Panc1 (cell line): ENCODE results near the gene KCNH1. TPM values are rescaled to one million over a fixed set of nuclear protein-coding genes. Genes with fewer than 3 reads are reported as not detected.

Experiments
- ATAC-seq: fragments of 200-7000 bp; cut with Tn5 transposase; 2 replicates; pipeline ENCODE4 v1.9.1; 2020; ENCODE audit warnings: mild to moderate bottlenecking, moderate library complexity
- BruUV-seq: library from RNA; stranded (reverse); fragments of 400-500 nt; replicated peaks from 2 replicates; lab custom pipeline; 2021; lab: Mats Ljungman, UMichigan
- CTCF ChIA-PET: fragments of 300-600 bp; sonication (Branson Sonifier 250); formaldehyde crosslinking; loops from one replicate; lab custom pipeline; 2022; ENCODE audit warnings: antibody characterized with exemption; lab: Charles Lee
- POLR2A ChIA-PET: fragments of 300-600 bp; sonication (Branson Sonifier 250); formaldehyde crosslinking; loops from one replicate; lab custom pipeline; 2022; ENCODE audit warnings: antibody characterized with exemption; lab: Charles Lee
- DNase-seq: peaks from one replicate; pipeline ENCODE4 v3.0.0-alpha.2; 2010; ENCODE audit warnings: low read depth, low spot score
- H3K27ac ChIP-seq: 2 replicates; pipeline ENCODE4 v1.5.1; 2011; ENCODE audit warnings: mild to moderate bottlenecking, low read length, inconsistent platforms
- H3K27me3 ChIP-seq: fragments of 200-500 bp; sonication (Bioruptor generic); 2 replicates; pipeline ENCODE4 v1.6.0; 2014; ENCODE audit warnings: low read length, inconsistent platforms; ENCODE audit not compliant: control insufficient read depth, insufficient read depth
- H3K36me3 ChIP-seq: fragments of 200-500 bp; sonication (Bioruptor generic); 2 replicates; pipeline ENCODE4 v1.5.1; 2014; ENCODE audit warnings: inconsistent platforms, mild to moderate bottlenecking, low read length, moderate library complexity; ENCODE audit not compliant: control insufficient read depth, insufficient read depth
- H3K4me1 ChIP-seq: 2 replicates; pipeline ENCODE4 v1.5.1; 2011; ENCODE audit warnings: inconsistent platforms, mild to moderate bottlenecking, low read length, moderate library complexity; ENCODE audit not compliant: control insufficient read depth, insufficient read depth
- H3K4me3 ChIP-seq, 2 experiments: 2 replicates each; pipeline ENCODE4 v1.5.1; 2011 to 2012; ENCODE audit warnings: low read depth in 2 of 2, low read length in 2 of 2, mild to moderate bottlenecking in 2 of 2, inconsistent platforms in 1 of 2, moderate library complexity in 1 of 2
- H3K9me3 ChIP-seq: fragments of 200-500 bp; sonication (Bioruptor generic); 2 replicates; pipeline ENCODE4 v1.5.1; 2014; ENCODE audit warnings: low read depth, mild to moderate bottlenecking, inconsistent platforms, low read length, moderate library complexity; ENCODE audit not compliant: control insufficient read depth, insufficient read depth
- POLR2AphosphoS5 ChIP-seq: IDR thresholded peaks from 2 replicates; pipeline ENCODE4 v1.6.1; 2012; ENCODE audit warnings: mild to moderate bottlenecking, low read depth, low read length, moderate library complexity
- SIN3A ChIP-seq: IDR thresholded peaks from 2 replicates; pipeline ENCODE4 v1.6.1; 2012; ENCODE audit warnings: low read depth, mild to moderate bottlenecking, low read length, moderate library complexity, borderline replicate concordance; ENCODE audit not compliant: insufficient read depth
- TCF7L2 ChIP-seq: IDR thresholded peaks from 2 replicates; pipeline ENCODE4 v1.6.1; 2011; ENCODE audit warnings: mild to moderate bottlenecking, low read depth, low read length, inconsistent platforms
- in situ Hi-C: cut with HindIII; loops from 2 replicates; pipeline ENCODE4 v1.10.0; 2016; ENCODE audit warnings: low sequenced_read_pairs, low pct_unique_long_range_greater_than_20kb
- intact Hi-C: fragments of 100-400 bp; cut with micrococcal nuclease; formaldehyde crosslinking; loops from one replicate; pipeline ENCODE4 v1.10.0; 2022; ENCODE audit not compliant: unreplicated experiment
- total RNA-seq: library from RNA; stranded (reverse); gene quantifications from one replicate; pipeline ENCODE4 v1.2.1, GENCODE V29; 2021; ENCODE audit not compliant: unreplicated experiment
- TF ChIP-seq, protein P1 (sequence below), 2 experiments: IDR thresholded peaks; 2 replicates each; pipeline ENCODE4 v1.6.1; 2011 to 2012; ENCODE audit warnings: low read depth in 2 of 2, control low read depth in 1 of 2, low read length in 1 of 2, mild to moderate bottlenecking in 1 of 2, moderate library complexity in 1 of 2; ENCODE audit not compliant: insufficient read depth in 1 of 2
- TF ChIP-seq, protein P2 (sequence below): fragments of 450-650 bp; IDR thresholded peaks from 2 replicates; pipeline ENCODE4 v1.5.1; 2017; ENCODE audit warnings: mild to moderate bottlenecking

KCNH1 gene
- total RNA-seq, 1 experiment from 2014 or later, result not detected

DNA sequence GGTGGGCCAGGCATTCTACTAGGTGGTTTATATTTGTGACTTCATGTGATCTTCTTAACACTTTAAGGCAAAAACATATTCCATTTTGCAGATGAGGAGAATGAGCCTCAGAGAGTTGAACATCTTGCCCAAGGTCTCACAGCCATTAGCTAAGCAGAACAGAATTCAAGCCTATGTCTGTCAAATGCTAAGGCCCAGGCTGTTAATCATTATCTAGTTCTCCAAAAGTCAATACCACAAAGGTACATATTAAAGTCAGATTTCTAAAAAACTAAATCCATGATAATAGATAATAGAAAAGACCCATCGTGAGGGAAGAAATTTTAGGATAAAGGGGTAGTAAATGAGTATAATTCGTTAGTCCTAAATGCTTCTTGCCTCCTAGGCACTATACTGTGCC is 234.3 kb downstream of the KCNH1 start:
- Histone ChIP-seq H3K27me3 (no peaks in the 10 kb centered on the region), H3K27ac (no peak overlapping the region), H3K4me1 (no peaks in the 10 kb centered on the region), H3K4me3 (no peak overlapping the region), H3K36me3 (no peaks in the 10 kb centered on the region), H3K9me3 (no peaks in the 10 kb centered on the region)
- TF ChIP-seq, protein P1, sequence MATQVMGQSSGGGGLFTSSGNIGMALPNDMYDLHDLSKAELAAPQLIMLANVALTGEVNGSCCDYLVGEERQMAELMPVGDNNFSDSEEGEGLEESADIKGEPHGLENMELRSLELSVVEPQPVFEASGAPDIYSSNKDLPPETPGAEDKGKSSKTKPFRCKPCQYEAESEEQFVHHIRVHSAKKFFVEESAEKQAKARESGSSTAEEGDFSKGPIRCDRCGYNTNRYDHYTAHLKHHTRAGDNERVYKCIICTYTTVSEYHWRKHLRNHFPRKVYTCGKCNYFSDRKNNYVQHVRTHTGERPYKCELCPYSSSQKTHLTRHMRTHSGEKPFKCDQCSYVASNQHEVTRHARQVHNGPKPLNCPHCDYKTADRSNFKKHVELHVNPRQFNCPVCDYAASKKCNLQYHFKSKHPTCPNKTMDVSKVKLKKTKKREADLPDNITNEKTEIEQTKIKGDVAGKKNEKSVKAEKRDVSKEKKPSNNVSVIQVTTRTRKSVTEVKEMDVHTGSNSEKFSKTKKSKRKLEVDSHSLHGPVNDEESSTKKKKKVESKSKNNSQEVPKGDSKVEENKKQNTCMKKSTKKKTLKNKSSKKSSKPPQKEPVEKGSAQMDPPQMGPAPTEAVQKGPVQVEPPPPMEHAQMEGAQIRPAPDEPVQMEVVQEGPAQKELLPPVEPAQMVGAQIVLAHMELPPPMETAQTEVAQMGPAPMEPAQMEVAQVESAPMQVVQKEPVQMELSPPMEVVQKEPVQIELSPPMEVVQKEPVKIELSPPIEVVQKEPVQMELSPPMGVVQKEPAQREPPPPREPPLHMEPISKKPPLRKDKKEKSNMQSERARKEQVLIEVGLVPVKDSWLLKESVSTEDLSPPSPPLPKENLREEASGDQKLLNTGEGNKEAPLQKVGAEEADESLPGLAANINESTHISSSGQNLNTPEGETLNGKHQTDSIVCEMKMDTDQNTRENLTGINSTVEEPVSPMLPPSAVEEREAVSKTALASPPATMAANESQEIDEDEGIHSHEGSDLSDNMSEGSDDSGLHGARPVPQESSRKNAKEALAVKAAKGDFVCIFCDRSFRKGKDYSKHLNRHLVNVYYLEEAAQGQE (IDR thresholded peaks at IDR 0.05; ENCODE audit: insufficient read depth in 1 of 2, low read depth in 2 of 2, low read length in 1 of 2), result no peak
- TF ChIP-seq TCF7L2 (no peak), POLR2AphosphoS5 (no peak), SIN3A (no peak)
- TF ChIP-seq, protein P2, sequence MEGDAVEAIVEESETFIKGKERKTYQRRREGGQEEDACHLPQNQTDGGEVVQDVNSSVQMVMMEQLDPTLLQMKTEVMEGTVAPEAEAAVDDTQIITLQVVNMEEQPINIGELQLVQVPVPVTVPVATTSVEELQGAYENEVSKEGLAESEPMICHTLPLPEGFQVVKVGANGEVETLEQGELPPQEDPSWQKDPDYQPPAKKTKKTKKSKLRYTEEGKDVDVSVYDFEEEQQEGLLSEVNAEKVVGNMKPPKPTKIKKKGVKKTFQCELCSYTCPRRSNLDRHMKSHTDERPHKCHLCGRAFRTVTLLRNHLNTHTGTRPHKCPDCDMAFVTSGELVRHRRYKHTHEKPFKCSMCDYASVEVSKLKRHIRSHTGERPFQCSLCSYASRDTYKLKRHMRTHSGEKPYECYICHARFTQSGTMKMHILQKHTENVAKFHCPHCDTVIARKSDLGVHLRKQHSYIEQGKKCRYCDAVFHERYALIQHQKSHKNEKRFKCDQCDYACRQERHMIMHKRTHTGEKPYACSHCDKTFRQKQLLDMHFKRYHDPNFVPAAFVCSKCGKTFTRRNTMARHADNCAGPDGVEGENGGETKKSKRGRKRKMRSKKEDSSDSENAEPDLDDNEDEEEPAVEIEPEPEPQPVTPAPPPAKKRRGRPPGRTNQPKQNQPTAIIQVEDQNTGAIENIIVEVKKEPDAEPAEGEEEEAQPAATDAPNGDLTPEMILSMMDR, result no peak
- no peak for DNase-seq
- ATAC-seq, result no peak
- intact Hi-C loops (no loop called here), in situ Hi-C loops (no loop called here)
- no TSS peak for BruUV-seq
- ChIA-PET CTCF (no interaction called here), POLR2A (no interaction called here)

DNA sequence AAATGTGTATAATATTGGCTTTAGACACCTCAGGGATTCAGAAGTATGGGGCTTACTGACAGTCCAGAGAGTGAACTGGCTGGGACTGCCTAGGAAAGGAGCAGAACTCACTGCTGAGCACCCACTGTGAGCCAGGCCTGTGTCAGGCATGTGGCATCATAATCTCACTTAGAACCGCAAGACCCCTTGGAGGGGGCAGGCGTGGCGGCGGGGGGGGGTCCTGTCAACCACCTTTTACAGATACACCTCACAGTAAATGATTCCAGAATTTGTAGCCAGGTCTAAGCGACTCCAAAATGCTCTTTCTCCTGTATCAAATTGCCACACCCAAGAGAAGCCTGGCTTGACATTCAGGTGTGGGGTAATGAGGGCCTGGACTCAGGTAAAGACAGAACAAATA is 235.5 kb downstream of the KCNH1 start:
- H3K4me3 ChIP-seq, result no peak overlapping the region
- CTCF ChIA-PET, result no interaction called here
- no peaks in the 10 kb centered on the region for H3K36me3 ChIP-seq
- BruUV-seq, result no TSS peak
- H3K27me3 ChIP-seq, result no peaks in the 10 kb centered on the region
- POLR2A ChIA-PET, result no interaction called here
- no peak overlapping the region for H3K27ac ChIP-seq
- no peaks in the 10 kb centered on the region for H3K4me1 ChIP-seq
- no peak for DNase-seq
- intact Hi-C loops (no loop called here), in situ Hi-C loops (no loop called here)
- ATAC-seq, result no peak
- no peaks in the 10 kb centered on the region for H3K9me3 ChIP-seq
- TF ChIP-seq, protein P2, result no peak
- TF ChIP-seq POLR2AphosphoS5 (no peak), TCF7L2 (no peak), SIN3A (no peak)
- TF ChIP-seq, protein P1 (IDR thresholded peaks at IDR 0.05; ENCODE audit: insufficient read depth in 1 of 2, low read depth in 2 of 2, low read length in 1 of 2), result no peak
